Kidney capillary endothelial cell (primary cell): ENCODE measurements around the gene TRIM50.
"Not testable (repeated sequence)": the region's sequence is repeated elsewhere in the genome, so short reads cannot be mapped to it uniquely, and the experiment has no call there.

ENCODE experiments used
- DNase-seq: peaks from one replicate; pipeline ENCODE4 v3.0.0-alpha.2; 2018; ENCODE audit warnings: low spot score

Gene TRIM50

DNA sequence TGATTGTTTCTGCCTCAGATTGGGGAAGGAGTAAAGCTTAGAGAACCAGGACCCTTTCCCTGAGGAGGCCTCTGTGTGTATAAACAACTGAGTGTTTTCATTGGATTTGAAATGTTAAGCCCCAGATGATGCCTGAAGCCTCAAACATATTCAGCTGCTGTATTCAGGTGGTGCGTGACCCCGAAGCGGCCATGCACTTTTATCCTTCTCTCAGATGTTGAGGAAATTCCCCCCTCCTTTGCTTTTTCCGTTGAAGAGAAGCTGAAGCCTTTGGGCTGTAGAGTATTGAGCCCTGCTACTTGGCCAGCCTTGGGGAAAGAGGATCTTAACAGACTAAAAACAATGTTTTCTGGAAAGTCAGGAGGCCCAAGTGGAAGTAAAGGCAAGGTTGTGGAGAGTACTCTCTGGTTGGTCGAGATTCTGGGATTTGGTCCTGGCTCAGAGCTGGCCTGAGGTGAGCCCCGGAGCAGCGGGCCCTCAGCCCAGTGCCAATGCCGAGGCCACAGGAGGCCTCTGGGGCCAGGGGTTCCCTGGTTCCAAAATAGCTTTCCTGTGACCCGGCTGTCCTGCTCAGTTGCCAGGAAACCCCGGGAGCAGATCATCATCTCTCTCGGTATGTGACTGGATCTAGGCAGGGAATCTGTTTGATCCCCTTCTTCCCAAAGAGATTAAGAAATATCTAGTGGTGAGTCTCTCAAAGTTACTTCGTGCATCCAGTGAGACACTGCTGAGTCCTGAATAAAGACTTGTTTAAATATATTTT is 22.6 kb upstream of the TRIM50 start:
- no peak for DNase-seq

DNA sequence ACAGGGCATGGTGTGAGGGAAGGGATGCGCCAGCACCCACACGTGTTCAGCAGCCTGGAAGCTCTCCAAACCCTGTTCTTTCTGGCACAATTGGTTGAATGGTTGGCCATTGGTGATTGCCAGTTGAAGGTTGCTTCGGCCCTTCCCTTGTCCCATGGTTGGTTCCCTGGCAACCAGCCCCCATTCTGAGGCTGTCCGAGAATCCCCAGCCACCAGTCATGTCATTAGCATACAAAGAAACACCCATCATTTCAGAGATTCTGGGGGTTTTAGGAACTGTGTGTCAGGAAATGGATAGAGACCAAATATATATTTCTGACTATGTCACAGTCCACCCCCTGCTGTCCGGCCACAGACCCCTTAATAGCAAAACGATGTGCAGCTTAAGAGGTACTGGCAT is 21.9 kb upstream of the TRIM50 start:
- no peak for DNase-seq

DNA sequence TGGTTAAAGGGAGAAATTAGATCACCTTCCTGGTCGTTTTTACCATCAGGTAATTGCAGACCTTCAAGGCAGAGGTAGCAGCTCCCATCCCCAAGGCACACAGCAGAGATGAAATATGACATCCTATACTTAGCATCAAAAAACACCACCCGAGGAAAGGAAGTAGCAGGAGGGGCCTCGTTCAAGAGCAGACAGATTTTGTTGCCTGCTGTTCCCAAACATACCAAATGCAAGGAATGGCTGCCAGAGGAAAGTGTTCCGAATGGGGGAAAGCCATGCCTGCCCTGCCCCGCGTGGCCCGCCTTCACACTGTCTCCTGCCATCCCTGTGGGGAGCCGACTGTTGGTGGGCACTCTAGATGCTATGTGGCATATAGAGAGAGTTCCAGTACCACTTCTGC is 18.1 kb upstream of the TRIM50 start:
- DNase-seq, result no peak

DNA sequence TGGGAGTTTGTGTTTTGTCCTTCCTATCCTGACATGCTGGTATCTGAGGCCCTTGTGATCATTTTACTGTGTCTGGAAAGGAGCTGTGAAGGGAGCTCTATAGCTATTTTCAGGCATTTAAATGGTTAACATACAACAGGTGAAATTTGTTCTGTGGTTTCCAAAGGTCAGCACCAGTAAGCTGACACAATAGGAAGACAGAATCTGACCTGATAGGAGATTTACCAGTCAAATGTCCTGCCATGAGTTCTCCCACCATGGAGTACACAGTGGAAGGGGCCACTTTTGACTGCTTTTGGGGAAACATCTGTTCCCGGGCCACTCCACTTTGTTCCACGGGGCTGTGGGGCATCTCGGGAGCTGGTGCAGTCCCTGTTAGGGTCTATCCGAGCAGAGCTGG is 17.7 kb upstream of the TRIM50 start:
- no peak for DNase-seq

DNA sequence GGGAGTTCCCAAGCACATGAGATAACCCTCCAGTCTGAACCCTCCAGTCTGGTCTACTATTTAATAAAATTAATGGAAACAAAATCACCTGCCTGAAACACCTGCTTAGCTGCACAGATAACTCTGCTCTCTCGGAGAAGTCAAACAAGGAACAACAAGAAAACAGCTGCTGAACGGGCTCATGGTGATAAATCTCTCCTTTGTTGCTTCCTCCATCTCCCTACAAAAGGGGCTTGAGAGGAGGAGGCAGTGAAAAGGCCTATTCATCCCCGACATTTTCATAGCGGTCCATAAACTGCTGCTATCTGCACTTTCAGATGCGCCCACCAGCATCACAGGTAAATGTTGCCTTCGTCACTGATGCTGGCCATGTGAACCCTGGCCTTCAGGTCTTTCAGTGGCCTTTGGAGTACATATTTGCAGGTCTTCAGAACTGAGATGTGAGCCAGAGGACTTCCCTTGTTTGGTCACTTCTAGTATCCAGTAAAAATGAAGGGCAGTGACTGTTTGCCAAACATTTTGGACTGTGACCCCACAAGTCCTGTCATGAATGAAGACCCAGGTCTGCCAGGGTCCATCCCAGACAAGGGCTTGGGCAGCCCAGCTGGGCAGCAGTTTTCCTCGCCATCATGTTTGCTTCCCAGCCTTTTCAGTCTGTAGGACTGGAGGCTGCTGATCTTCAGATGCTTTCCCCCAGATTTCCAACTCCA is 15.9 kb upstream of the TRIM50 start:
- DNase-seq, result no peak

DNA sequence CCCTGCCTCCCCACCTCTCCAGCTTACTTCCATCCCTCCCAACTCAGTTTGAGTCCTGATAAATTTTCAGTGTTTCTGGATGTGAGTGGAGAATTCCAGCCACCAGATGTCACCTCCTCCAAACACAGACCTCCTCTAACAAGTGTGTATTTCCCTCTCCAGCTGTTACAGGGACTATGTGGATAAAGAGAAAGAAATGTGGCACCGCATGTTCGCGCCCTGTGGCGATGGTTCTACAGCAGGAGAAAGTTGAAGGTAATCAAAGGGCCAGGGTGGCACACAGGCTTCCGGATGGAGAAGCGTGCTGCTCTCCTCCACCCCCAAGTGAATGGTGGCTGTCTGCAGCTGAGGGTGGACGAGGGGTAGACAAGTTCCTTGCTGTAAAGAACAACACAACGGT is 14.8 kb upstream of the TRIM50 start:
- DNase-seq, result peak; percentile 25

DNA sequence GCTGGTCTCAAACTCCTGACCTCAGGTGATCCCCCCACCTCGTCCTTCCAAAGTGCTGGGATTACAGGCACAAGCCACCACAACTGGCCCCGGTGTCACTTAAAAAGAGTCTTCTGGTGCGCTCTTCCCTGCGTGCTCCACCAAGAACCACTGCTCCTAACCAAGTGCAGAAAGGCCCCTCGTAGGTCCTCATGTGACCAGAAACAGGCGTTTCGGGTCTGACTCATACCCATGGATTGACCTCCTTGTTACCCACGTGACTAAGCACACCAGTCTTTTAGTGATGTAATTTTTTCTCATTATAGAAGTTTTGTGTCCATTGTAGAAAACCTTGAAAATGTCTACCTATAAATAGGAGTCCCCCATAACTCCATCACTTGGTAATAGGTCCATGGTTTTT is 14.0 kb upstream of the TRIM50 start:
- no peak for DNase-seq

DNA sequence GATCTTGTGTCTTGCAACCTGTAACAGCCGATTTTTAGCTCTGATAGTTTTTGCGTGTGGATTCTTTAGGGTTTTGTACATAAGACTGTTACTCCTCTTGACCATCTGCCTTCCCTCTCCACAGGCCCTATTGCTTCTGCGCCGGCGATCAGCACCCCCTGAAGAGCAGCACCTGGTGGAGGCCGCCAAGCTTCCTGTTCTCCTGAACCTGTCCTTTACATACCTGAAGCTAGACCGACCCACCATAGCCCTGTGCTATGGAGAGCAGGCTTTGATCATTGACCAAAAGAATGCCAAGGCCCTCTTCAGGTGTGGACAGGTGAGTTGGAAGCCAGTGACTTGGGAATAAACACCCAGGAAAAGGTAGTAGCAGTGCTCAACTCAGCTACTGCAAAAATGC is 12.6 kb upstream of the TRIM50 start:
- no peak for DNase-seq

DNA sequence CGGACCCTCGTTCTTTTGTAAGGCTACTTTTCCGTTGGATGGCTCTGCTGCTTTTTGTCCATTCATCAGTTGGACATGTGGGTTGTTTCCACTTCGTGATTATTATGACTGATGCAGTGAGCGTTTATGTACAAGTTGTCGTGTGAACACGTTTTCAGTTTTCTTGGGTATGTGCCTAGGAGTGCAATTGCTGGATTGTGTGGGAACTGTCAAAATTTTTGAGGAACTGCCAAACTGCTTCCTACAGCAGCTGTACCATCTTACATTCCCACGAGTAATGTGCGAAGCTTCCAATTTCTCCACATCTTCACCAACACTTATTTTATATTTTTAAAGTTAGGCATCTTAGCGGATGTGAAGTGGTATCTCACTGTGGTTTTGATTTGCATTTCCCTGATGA is 10.4 kb upstream of the TRIM50 start:
- DNase-seq, result no peak

DNA sequence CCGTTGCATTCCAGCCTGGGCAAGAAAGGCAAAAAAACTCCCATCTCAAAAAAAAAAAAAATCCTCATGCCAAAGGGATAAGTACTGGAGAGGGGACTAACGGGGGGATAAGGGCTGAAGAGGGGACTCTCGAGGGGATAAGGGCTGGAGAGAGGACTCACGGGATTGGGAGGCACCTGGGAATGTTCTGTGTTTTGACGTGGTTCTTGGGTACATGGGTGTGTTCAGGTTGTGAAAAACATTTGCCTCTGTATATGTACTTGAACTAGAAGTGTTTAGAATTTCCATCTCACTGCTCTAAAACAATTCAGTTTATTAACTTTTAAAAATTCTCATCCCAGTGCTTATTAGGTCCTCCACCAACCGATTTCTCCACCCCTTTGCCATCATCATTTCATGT is 4.6 kb upstream of the TRIM50 start:
- no peak for DNase-seq

DNA sequence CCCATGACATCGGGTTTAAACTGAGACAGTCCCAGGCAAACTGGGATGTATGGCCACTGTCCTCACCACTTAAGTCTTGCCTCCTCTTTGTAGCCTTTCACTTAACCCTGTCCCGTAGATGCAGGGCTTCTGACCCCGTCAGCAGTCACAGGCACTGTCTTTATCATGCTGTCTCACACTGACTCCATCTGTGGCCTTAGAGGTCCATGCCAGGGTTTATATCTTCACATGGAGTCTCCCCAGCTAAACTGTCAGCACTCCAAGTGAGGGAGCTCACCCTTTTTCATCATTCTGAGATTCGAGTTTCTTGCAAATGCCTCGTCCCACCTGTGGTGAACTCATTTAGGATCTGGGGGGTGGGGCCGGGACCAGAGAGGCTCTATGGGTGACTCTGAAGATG is 2.9 kb upstream of the TRIM50 start:
- DNase-seq, result no peak

DNA sequence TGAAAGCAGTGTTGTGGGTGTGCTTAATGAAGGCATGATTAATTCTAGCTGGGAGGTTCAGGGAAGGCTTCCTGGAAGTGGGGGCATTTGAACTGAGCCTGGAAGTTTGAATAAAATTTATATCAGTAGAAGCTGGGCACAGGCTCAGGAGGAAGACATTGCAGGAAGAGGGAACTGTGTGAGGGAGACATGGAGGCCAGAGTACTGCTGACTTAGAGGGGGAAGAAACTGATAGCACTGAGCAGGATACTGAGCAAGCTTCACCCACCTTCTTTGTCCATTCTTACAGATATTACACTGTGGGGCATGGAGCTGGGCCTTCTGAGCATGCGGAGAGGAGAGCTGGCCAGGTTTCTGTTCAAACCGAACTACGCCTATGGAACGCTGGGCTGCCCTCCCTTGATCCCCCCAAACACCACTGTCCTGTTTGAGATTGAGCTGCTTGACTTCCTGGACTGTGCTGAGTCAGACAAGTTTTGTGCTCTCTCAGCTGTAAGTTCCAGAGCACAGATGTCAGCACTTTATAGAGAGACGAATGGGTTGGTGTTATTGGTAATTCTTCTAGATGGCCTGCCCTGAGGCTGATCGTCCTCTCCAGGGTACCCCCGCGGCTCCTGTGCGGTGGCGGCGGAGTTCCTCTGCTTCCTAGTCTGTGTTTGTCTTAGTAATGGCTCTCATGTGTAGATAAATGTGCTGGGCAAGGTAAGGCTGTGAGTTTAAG is 2.1 kb upstream of the TRIM50 start:
- no peak for DNase-seq

DNA sequence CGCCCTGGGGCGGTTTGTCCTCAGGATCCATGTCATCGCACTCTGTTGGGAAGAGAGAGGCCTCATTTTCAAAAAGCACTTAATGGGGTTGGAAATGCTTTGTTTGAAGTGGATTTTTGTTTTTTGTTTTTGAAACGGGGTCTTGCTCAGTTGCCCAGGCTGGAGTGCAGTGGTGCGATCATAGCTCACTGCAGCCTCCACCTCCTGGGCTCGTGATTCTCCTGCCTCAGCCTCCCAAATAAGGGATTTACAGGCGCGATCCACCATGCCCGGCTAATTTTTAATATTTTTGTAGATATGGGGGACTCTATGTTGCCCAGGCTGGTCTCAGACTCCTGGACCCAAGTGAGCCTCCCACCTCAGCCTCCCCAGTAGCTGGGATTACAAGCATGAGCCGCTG is 814 bp upstream of the TRIM50 start:
- no peak for DNase-seq

DNA sequence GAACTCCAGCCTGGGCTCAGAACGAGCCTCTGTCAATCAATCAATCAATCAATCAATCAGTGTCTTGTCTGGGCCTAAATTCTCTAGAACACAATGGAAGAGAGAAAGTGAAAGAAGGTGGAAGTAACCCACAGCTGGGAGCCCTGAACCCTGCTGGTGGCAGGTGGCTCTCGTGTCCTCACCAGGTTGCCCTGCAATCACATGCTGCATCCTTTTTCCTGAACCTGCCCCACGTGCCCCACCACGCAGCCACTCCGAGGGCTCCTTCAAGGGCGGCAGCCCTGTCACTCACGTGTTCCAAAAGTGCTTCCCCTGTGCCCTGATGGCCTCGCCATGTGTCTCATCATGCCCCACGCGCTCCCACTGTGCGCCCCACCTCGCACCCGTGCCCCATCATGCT is 433 bp downstream of the TRIM50 start:
- not testable (repeated sequence) for DNase-seq

DNA sequence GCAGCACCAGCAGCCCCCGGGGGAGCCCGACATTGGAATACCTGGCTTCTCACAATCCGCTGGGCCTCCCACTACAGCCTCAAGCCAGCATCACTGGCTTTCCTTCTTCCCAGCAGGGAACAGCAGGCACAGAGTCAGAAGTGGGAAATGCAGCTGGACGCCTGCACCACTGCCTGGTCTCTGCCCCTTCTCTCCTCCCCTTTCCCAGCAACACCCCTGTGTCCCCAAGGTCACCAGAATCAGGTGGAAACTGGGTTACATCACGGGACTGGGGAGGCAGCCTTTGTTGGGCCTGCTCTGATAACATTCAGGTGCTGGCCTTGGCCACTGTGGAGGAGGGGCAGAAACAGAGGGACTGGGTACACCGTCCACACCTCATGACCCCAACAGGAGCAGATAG is 2.5 kb downstream of the TRIM50 start:
- not testable (repeated sequence) for DNase-seq

DNA sequence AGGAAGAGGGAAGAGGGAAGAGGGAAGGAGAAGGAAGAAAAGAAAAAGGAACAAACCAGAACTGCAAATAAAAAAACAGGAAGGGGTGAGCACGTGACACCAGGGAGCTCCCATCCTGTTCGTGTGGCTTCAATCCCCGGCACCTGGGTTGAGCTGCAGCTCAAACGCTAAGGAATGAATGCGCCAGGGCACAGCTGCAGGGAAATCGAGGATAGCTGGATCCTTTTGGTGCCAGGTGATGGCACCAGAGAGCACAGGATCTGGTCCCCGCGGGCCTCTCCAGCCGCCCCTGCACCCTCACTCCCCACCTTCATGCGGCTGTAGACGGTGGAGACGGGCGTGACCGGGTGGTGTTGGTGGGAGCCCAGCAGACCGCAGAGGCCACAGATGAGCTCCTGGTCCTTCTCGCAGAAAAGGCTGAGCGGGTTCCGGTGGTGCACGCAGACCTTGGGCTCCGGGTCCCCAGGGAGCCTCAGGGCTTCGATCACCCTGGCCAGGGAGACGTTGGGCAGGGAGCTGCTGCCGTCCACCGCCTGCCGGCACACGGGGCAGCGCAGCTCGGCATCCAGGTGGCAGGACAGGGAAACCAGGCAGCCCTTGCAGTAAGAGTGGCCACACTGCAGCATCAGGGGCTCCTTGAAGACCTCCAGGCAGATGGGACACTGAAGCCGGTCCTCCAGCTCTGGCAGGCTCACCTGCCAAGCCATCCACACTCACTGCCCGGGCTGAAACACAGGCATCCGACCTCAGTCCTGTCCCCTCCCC is 3.6 kb downstream of the TRIM50 start:
- peak; percentile 32 for DNase-seq

DNA sequence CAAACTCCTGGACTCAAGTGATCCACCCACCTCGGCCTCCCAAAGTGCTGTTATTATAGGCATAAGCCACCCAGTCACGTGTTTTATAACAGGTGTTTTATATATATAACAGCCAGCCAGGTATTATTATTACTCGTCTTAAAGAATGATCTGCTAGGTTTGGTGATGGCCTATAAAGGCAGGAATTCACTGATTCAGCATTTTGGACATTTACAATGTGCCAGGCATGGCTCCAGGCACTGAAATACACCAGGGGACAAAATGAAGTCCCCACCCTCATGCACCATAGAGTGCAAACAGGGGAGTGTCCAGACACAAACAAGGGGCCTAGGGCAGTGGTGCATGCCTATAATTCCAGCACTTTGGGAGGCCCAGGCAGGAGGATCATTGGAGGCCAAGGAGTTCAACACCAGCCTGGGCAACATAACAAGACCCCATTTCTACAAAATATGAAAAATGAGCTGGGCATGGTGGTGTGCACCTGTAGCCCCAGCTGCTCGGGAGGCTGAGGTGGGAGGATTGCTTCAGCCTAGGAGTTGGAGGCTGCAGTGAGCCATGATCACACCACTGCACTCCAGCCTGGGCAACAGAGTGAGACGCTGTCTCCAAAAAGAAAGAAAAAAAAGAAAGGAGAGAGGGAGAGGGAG is 4.3 kb downstream of the TRIM50 start:
- DNase-seq, result not testable (repeated sequence)

DNA sequence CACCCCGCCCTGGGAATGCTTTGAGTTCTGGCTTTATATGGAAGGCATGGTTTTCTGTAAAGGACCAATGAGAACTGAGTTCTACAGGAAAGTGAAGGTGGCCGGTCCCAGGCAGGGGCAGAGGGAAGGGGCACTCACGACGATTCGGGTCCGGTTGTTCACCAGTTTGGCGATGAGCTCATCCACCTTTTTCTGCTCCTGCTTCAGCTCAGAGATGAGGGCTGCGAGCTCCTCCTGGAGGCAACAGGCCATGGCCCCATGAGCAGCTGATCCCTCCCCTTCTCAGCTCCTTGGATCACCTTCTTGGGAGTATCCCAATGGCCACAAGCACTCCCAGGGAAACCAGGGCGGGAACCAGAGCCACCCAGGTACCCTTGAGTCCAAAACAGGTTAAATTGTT is 7.9 kb downstream of the TRIM50 start:
- not testable (repeated sequence) for DNase-seq

DNA sequence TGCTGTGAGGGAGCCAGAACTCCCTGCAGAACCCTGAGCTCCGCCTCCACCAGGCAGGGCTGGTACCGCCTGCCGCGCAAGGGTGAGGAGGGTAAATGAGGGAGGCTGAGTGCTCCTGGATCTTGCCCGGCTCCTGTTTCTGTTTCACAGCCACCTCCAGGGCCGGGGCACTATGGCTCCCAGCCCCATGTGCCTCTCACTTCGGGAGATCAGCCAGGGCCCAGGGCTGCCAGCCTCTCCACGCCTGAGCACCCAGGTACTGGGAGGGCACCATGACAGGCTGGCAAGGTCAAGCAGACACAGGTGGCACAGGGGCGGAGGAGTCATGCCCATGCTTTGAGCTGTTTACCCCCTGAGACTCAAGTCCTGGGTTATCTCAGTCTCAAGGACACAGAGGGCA is 8.3 kb downstream of the TRIM50 start:
- not testable (repeated sequence) for DNase-seq

DNA sequence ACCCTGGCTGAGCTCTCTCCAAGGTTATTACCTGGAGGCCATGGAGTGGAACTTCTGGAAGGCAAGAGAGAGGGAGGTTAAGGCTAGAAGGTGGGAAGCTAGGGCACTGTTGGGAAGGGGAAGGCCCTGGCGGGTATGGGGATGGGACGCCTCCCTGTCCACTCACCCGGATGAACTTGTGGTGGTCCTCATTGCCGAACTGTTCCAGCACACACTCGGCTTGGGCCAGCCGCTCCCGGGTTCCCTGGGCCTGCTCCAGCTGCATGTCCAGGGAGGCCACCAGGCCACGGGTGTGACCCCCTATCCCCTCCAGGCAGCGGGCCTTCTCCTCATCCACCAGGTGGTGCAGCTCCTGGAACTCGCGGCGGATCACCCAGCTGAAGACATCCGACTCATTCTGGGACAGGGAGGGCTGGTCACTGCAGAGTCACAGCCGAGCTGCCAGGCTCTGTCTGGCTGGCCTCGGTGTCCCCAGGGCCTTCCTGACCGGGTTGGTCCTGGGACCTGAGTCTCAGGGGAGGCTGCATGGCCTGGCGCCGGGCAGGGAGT is 9.2 kb downstream of the TRIM50 start:
- DNase-seq, result not testable (repeated sequence)

DNA sequence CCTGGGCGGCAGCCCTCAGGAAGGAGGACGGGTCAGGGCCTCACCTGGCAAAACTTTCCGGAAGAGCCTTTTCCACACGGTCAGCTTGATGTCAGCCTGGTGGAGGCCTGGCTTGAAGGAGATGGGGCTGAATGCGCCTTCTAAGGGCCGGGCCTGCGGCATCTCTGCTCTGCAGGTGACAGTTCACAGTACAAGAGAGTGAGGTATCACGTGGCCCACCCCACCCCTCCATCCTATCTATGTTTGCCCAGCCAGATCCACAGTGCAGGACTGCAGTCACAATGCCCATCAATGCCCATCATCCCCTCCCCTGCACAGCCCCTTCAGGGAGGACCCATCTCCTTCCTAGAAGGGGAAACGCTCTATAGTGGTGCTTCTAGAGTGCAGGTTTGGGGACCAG is 11.4 kb downstream of the TRIM50 start:
- DNase-seq, result no peak

DNA sequence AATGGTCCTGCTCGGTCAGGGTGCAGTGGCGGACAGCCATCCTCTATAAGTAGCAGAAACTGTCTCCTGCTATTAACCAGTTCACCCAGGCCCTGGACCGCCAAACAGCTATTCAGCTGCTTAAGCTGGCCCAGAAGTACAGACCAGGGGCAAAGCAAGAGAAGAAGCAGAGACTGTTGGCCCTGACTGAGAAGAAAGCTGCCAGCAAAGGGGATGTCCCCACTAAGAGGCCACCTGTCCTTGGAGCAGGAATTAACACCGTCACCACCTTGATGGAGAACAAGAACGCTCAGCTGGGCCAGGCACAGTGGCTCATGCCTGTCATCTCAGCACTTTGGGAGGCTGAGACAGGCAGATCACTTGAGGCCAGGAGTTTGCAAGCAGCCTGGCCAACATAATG is 13.6 kb downstream of the TRIM50 start:
- DNase-seq, result no peak
